ENCODE measurements around the gene GRAMD1B.

GRAMD1B gene

DNA sequence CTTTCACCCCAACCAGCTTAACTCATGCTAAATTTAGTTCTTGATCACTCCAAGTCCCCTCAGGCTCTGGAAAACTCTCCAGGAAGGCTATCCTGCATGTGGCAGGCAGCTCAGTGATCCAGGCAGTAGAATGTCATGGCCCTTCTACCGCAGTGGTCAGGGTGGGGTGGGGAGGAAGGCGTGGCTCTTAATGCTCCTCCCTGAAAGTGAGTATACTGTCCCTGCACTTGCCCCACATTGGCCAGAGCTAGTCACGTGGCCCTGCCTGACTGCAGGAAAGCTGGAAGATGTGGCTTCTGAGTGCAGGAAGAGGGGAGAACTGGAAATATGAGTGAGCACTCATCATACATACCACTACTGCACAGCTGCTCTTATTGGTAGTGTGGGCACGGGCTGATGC is 102.1 kb downstream of the GRAMD1B start:
- DNase-seq (ENCODE audit: low read depth), result no peak

DNA sequence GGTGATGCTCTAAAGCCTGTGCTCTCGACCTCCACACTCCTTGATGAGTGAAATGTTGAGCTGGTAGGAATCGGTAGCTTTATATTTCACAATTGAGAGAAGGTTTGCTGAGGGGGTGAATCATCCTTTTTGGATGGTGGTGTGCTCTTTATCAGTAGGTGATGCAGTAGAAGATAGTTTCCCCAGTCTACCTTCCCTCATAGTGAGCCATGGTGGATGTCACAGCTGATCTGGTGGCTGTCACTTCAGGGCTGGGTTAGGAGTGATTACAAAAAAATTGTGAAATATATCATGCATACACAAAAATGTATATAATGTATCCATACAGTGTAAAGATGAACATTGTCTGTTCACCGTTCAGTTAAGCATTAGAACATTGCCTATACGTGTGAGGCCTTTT is 105.3 kb downstream of the GRAMD1B start:
- no peak for DNase-seq (ENCODE audit: low read depth)

DNA sequence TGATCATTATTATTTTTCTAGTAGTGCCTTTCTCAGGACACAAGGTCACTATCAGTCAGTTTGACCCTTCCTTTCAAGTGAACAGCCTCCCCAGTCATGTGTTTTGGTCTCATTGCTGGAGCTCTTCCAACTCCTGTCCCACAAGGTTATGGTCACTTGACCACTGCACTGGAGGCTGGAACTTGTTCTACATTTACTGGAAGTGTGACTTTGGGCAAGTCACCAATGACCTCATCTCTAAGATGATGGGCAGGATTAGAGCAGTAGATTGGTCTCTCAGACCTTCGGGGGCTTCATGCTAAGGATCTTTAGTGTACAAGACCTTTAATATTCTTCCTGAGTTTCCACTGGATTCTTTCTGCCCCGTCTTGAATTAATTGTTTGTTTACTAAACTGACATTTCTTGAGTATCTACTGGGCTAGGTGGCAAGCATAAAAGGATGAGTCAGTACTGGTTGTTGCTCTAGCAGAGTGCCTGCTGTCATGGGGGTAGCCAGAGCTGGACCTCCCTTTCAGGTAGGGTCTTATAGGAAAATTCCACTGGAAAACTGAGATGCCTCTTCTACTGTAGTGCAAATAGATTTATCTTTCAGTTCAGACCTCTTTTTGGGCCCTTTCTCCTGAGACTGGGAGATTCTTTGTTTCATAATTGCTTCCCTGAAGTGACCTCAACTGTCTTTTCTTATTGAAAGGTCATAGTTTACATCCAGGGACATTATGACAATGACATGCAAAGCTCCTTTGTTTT is 106.8 kb downstream of the GRAMD1B start:
- DNase-seq (ENCODE audit: low read depth), result no peak

DNA sequence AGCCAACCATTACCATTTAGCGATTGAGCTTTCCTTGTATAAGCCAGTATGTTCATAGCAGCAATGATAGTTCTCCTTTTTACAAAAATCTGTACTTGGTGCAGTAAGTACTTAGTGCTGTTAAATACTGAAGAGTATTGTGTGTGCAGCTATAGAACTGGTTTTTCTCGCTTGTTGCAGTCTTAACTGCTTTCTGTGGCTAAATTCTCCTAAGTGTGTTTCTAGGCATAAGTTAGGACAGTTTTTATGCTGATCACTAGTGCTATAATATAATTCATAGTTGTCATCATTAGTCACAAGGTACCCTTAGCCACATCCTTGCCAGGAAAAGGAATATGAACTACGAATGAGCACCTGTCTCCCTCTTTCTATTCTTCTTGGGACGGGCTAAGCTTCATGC is 107.7 kb downstream of the GRAMD1B start:
- DNase-seq (ENCODE audit: low read depth), result no peak

DNA sequence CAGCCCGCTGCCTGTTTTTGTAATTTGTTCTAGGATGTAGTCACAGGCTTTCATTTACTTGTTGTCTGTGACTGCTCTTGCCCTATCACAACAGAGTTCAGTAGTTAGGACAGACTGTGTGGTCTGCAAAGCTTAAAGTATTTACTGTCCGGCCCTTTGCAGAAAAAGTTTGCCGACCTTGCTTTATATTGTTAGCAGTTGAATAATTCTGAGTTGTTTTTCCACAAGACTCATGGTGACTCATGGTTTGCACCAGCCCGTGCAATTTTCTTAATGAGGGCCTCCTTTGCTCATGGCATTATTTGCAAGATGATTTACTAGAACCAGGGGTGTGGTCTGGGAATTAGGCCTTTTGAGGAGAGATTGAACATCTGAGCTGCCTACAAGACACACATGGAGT is 113.7 kb downstream of the GRAMD1B start:
- no peak for DNase-seq (ENCODE audit: low read depth)

DNA sequence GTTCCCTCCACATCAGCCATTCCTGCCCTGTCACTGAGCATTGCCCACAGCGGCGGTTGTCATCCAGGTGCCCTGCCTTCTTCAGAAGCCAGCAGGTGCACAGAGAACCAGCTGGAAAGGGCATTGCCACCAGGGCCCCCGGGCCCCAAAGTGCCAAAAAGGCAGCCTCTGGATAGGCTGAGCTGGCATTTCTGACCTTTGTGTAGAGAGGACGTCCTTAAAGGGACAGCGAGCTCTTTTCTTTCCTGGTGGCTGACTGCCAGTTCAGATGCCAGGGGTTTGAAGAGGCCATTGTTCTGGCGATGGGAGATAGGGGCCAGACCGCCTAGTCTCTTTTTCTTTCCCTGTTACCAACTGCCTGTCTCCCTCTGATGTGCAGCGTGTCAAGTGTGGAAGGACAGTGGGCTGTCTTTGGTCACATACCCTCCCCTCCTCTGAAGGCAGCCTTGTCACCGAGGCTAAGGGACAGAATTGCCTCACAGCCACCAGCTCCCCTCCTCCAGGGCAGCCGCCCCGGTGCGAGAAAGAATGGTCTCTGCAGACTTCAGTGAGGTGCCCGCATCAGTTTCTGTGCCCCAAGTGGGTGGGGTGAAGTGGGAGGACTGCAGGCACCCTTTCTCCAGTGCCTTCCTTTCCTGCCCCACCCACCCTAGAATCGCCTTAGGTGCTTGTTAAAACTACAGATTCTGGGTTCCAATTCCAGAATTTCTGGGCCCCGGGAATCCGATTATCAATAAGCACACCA is 114.7 kb downstream of the GRAMD1B start:
- no peak for DNase-seq (ENCODE audit: low read depth)

DNA sequence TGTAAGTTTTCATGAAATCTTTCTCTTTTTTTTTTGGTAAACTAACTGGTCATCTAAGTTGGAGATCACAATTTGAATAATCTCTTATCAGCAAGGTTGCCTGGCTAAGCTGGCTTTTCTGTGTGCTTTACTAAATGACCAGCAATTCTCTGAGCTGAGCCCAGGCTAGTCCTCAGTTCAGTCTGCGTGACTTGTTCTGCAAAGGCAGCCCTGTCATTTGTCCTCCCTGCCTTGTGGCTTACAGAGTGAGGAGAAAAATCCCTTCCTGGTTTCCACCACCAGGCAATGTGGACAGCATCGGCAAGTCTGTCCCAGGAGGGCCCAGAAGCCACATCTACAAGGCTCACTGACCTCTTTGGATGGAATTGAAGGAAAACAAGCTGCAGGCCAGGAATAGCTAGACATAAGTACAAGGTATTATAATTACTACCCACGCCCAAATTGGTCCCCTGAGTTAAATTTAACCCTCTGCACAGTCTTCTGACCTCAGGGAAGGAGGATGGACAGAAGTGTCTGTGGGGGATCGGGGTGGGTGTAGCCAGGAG is 115.7 kb downstream of the GRAMD1B start:
- no peak for DNase-seq (ENCODE audit: low read depth)

DNA sequence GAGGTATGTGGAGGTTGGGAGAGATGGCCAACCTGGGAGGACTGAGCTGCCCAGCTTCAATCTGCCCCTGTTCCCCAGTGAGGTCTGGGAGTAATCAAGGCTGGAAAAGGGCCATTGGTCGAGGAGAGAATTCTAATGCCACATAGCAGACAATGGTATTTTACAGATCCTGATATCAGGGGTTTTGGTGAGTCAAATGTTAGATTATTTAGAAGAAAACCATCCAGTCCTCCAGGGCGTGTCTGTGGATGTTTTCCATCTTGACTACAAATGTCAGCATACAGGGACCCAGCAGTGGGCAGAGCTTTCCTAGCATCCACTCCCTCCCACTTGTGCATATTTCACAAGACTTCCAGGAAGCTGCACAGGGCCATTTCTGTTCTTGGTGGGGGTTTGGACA is 116.4 kb downstream of the GRAMD1B start:
- no peak for DNase-seq (ENCODE audit: low read depth)

DNA sequence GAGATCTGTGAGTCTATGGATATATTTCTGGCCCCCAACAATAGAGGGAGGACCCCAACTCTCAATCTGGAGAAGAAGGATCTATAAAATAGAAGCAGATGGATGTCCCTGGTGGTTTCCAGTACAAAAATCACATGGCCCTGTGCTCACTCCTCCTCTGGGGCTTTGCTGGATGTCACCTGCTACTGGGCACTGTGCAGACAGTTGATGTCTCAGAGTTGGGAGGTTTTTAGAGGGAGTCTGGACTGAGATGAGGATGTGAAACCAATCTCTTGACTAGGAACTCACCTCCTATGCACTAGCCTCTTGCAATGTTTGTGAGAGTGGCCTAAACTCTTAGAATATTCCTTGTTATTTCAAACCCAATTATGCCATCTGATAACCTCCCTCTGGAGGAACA is 117.1 kb downstream of the GRAMD1B start:
- no peak for DNase-seq (ENCODE audit: low read depth)

DNA sequence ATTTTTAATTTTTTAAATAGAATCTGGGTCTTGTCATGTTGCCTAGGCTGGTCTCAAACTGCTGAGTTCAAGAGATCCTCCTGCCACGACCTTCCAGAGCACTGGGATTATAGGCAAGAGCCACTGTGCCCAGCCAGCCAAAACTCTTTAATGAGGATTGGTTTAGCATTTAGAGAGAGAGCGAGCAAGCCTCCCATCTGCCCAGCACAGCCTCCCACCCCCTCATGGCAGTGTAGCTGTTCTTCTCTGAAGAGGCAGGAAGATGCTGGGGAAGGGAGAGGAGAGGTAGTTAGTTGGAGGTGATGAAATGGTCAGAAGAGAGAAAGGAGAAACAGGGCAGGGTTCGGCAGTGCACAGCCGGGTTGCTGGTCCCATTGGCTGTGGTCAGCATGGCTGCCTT is 118.7 kb downstream of the GRAMD1B start:
- DNase-seq (ENCODE audit: low read depth), result no peak

DNA sequence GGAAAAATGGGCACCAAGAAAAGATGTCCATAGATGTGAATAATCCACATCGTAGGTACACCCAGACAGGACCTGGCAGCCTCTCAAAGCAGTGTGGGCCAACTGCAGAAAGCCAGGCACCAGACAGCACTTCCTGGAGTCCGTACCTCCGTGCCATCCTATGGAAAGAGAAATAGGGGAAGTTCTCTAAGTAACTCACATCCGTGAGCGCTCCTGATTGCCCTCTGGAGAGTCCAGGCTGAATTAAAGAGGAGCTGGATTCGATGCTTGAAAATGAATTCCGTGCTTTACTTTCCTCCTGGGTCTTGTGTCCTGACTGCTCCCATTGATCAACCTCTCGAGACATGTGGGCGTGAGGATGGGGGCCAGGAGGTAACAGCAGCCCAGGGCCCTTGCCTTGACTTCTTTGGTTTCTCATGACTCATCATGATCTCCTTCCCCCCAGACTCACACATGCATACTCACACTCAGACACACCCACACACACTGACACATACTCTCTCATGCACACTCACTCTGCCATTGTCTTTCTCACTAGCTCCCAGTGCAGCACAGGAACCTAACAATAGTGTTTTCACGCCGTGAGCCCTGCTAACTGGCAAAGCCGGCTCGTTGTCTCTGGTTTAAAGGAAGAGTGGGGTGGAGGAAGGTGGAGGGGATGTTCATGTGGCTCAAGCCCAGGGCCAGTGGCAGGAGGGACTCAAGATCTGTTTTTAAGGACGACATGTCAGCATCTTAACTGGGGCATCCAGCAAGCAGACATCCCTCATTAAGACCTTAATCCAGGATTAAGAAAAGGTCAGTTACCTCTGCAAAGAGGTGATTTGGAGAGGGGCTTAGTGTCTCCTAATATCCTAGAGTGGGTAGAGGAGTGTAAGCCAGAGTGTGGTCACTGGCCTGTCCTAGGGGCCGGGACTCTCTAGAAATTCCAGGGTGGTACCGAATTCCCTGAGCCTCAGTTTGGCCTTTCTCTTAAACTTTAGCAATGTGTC is 120.2 kb downstream of the GRAMD1B start:
- no peak for DNase-seq (ENCODE audit: low read depth)

DNA sequence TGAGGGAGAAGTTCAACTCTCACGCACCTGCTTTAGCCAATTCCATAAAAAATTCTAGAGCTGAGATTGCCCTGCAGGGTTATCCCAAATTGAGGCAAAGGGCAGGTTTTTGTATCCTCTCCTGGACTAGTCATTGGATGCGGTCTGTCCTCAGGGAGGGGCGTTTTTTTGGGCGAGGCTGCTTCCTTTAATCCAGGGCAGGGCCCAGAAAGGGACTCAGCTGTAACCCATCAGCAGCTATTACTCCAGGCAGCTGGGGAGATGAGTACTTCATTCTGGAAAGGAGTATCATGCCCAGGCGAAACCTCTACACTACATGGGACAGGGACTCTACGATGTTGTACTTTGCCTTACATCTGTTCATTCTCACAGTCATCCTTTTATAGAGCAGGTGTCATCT is 121.0 kb downstream of the GRAMD1B start:
- DNase-seq (ENCODE audit: low read depth), result no peak

DNA sequence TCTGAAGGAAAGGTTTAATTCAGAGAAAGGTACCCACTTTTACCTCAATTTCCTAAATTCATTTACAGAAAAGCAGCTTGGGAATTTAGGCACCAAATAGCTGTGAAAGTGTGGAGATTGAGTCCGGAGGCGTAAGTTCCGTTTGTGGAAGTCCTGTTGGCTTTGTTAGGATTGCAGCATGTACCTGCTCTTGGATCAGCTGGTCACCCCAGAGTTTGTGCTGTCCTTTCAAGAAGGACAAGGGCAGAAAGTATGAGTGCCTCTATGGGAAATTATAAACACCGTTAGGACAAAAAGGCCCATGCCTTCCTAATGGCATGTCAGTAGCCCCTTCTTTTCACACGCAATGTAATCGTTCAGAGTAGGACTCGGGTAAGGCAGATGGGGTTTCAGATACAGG is 126.6 kb downstream of the GRAMD1B start:
- DNase-seq (ENCODE audit: low read depth), result no peak

DNA sequence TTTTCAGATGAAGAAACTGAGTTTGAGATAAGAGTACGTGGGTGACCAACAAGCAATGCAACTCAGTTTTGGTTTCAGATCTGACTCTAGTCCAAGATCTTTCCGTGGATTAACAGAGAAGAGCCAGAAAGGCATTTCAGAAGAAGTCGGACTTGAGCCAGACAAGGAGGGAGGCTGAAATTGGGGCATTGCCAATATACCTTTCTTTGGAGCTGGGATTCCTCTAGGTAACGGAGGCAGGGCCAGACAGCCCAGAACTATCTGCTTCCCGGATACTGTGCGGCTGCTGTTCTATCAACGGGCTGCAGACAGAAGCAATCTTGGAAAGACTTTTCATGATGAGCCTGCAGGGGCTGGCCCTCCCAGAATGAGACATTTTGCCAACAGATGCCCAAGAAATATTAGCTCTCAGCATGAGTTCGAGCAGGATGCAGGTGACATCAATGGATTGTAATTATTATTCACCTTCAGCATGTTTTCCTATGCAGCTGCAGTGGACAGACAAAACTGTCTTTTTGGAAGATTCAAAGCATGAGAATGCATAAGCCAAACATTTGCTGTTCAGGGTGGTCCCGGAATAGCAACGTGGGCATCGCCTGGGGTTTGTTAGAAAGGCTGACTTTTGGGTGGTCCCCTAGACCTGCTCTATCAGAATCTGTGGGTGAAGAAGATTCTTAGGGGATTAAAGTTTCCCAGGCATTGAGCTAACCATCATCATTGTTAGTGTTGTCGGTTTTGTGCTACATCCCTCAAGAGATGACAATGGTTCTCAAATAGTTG is 128.7 kb downstream of the GRAMD1B start:
- no peak for DNase-seq (ENCODE audit: low read depth)

DNA sequence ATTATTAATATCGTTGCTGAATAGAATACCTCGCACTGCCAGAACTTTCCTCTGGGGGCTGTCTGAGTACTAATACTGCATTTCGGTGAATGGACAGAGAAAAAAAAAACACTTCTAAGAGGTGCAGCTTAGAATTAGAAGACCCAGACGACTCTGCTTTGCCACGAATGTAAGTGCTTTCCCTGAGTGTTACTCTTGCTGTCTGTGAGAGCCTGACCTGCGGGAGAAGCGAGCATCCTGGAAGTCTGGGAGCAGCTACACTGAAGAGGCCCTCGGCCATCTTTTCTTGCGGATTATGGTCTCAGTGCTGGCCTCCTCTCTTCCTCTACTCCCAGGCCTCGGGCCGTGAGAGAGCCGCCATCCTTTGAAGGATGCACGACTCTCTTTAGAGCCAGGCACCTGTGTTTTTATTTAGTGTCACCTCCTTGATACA is 129.5 kb downstream of the GRAMD1B start:
- no peak for DNase-seq (ENCODE audit: low read depth)

DNA sequence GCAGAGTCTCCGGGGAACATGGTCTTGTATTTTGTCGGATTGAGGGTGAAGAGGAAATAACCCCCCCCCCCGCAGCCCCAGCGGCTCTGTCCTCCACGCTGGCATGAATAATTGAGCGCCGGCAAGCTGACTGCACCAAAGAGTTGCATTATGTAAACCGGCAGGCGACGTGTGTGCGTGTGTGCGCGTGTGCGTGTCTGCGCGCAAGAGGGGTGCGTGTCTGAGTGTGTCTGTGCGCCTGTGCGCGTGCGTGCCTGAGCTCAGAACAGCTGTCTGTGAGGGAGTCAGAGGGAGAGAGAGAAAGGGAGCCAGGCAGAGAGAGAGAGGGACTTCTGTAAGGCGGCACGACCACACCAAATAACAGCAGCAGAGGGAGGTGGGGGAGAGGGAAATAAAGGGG is 129.9 kb downstream of the GRAMD1B start:
- DNase-seq (ENCODE audit: low read depth), result no peak

DNA sequence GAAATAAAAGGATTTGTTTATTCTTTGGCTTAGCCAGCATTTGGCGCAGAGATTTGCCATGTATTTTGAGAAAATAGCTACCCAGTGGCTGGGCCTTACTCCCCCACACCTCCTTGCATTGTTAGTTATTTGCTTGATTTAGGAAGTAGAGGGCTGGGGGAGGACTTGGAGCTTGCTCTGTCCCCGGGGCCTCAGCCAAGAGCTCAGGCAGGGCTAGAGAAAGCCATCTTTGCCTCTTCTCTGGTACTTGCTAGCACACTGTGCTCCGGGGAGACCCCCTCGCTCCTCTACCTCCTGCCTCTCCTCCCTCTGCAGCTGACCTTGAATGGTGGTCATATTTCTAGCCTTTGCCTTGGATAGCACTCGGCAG is 131.3 kb downstream of the GRAMD1B start:
- DNase-seq (ENCODE audit: low read depth), result no peak

DNA sequence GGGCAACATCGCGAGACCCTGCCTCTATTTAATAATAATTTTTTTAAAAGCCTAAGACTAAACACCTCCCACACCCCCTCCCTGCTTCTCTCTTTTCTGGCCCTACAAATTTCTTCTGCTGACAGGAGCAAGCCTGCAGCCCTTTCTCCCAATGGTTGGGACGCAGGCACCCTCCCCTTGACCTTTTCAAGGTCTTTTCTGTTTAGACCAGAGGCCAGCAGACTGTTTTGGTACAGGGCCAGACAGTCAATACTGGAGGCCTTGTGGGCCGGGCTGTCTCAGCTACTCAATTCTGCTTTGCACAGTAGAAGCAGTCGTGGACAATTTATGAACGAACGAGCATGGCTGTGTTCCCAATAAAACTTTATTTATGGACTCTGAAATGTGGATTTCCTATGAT is 132.1 kb downstream of the GRAMD1B start:
- DNase-seq (ENCODE audit: low read depth), result no peak

DNA sequence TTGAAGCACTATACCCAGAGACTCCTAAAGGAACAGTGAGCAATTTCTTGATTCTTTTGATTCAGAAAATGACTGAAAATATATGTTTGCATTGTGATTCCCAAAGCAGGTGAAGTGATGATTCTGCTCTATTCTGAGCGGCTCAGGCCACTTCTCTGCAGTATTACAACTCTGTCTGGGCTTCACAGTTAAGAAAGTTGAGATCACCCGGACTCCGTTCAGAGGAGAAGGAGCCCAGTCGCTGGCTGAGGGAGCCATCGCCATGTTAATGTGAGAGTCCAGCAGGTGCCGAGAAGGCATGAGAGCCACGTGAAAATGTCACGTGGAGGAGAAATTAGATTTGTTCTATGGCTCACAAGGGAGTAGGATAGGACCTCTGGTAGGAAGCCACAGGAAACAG is 132.8 kb downstream of the GRAMD1B start:
- DNase-seq (ENCODE audit: low read depth), result no peak

DNA sequence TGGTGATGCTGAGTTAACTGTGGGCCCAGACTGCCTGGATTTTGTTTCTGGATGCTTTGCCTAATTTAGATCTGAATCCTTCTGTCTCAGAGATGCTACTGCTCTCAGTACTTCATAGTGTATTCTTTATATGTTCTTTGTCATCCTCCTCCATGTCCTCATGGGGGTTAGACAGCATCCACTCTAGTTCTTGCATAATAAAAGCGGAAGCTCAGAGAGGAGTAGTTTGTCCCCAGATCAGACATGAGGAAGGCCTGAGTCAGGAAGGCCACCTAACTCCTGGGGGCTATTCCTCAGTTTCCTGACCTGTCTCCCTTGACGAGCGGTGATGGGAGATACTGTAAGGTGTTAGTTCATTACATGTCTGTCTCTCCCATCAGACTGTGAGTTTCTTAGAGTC is 134.2 kb downstream of the GRAMD1B start:
- DNase-seq (ENCODE audit: low read depth), result no peak

DNA sequence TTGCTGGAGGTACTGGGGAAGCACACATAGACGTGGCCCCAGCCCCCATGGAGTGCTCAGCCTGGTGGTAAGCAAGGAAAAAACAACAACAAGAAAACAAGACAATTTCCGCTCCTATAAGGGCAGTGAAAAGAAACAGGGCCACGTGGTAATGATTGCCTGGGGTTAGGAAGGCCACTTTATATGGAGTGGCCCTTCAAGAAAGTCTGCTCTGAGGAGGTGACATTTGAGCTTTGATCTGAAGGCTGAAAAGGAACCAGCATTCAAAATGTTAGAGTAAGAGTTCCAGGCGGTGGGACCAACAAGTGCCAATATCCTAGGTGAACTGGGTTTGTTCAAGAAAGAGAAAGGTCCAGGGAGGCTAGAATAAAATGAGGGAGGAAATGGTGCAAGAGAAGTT is 136.8 kb downstream of the GRAMD1B start:
- DNase-seq (ENCODE audit: low read depth), result no peak

DNA sequence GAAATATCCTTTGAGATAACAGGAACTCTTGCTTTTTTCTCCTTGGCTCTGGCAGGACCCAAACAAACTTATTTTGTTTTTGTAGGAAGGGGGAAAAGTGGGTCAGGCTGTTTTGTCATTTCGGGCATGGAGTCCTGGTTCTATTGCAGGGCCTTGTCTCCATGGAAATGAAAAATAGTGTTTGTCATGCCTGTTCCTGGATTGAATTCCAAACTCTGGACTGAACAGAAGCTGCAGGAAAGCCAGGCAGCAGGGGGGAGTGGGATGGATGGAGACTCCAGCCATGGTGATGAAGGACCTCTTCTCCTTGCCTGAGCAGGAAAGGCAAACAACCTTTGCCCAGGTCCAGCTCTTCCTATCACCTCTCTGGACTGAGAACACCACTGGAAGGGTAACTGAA is 137.4 kb downstream of the GRAMD1B start:
- no peak for DNase-seq (ENCODE audit: low read depth)
